Neural crest cell (in vitro differentiated cells): ENCODE data around the gene CSMD2. TPM values are rescaled to one million over a fixed set of nuclear protein-coding genes. Genes with fewer than 3 reads are reported as not detected.

Experiments
- DNase-seq: peaks from one replicate; pipeline ENCODE4 v3.0.0; 2021; ENCODE audit warnings: low read depth, mixed read lengths, low spot score
- H3K27ac Mint-ChIP-seq: one replicate; pipeline ENCODE4 v1.8.0; 2021; ENCODE audit warnings: mild to moderate bottlenecking, mixed read lengths; ENCODE audit not compliant: unreplicated experiment
- H3K27me3 Mint-ChIP-seq: 2 replicates; pipeline ENCODE4 v1.8.0; 2021; ENCODE audit warnings: low read depth, mild to moderate bottlenecking, mixed read lengths
- H3K36me3 Mint-ChIP-seq: 2 replicates; pipeline ENCODE4 v1.8.0; 2021; ENCODE audit warnings: low read depth, mild to moderate bottlenecking, mixed read lengths
- H3K4me1 Mint-ChIP-seq: 2 replicates; pipeline ENCODE4 v1.8.0; 2021; ENCODE audit warnings: mixed read lengths
- H3K4me3 Mint-ChIP-seq: one replicate; pipeline ENCODE4 v1.8.0; 2021; ENCODE audit warnings: mild to moderate bottlenecking, mixed read lengths
- H3K9me3 Mint-ChIP-seq: 2 replicates; pipeline ENCODE4 v1.8.0; 2021; ENCODE audit warnings: mixed read lengths
- CTCF ChIP-seq: fragments of 200-600 bp; sonication (generic); conservative IDR thresholded peaks from 2 replicates; pipeline ENCODE4 v1.5.0; 2021; ENCODE audit warnings: antibody characterized with exemption, mild to moderate bottlenecking
- total RNA-seq: library from RNA; stranded (reverse); gene quantifications from 2 replicates; pipeline ENCODE4 v1.2.1, GENCODE V29; 2021

The CSMD2 gene
- total RNA-seq, 1 donor from 2014 or later: 0.40 TPM

GRCh38 chr1:33876970-33877650 is 287.9 kb downstream of the CSMD2 start:
- Mint-ChIP-seq H3K27me3 (peaks cover 28% of the 10 kb centered on the region), H3K36me3 (peaks cover 3% of the 10 kb centered on the region), H3K4me3 (no peak overlapping the region), H3K27ac (no peak overlapping the region), H3K4me1 (peaks cover 6% of the 10 kb centered on the region), H3K9me3 (peaks cover 12% of the 10 kb centered on the region)
- TF ChIP-seq CTCF: no peak
- DNase-seq: no peak

GRCh38 chr1:33875862-33876261 is 289.2 kb downstream of the CSMD2 start:
- Mint-ChIP-seq H3K4me3 (no peak overlapping the region), H3K27me3 (peaks cover 18% of the 10 kb centered on the region), H3K27ac (no peak overlapping the region), H3K4me1 (peaks cover 8% of the 10 kb centered on the region), H3K36me3 (peaks cover 3% of the 10 kb centered on the region), H3K9me3 (peaks cover 17% of the 10 kb centered on the region)
- no peak for TF ChIP-seq CTCF
- DNase-seq: no peak

GRCh38 chr1:33874636-33875035 is 290.4 kb downstream of the CSMD2 start:
- H3K4me3 Mint-ChIP-seq: no peak overlapping the region
- H3K27ac Mint-ChIP-seq: no peak overlapping the region
- peaks cover 8% of the 10 kb centered on the region for H3K4me1 Mint-ChIP-seq
- no peak for DNase-seq
- H3K27me3 Mint-ChIP-seq: peaks cover 13% of the 10 kb centered on the region
- TF ChIP-seq CTCF: no peak
- peaks cover 3% of the 10 kb centered on the region for H3K36me3 Mint-ChIP-seq
- H3K9me3 Mint-ChIP-seq: peaks cover 17% of the 10 kb centered on the region

- Mint-ChIP-seq H3K9me3 (peaks cover 17% of the 10 kb centered on the region), H3K4me3 (no peak overlapping the region), H3K36me3 (peaks cover 3% of the 10 kb centered on the region), H3K4me1 (peaks cover 8% of the 10 kb centered on the region), H3K27me3 (peaks cover 13% of the 10 kb centered on the region), H3K27ac (no peak overlapping the region)
- DNase-seq: no peak
- no peak for TF ChIP-seq CTCF
Observed at GRCh38 chr1:33872683-33873082, 292.3 kb downstream of the CSMD2 start.

GRCh38 chr1:33872275-33872674 is 292.8 kb downstream of the CSMD2 start:
- Mint-ChIP-seq H3K9me3 (peaks cover 17% of the 10 kb centered on the region), H3K36me3 (peaks cover 3% of the 10 kb centered on the region), H3K4me3 (no peak overlapping the region), H3K27ac (no peak overlapping the region), H3K4me1 (peaks cover 8% of the 10 kb centered on the region), H3K27me3 (peaks cover 10% of the 10 kb centered on the region)
- TF ChIP-seq CTCF: no peak
- no peak for DNase-seq
